ENCODE data around the gene GANC. TPM values are rescaled to one million over a fixed set of nuclear protein-coding genes. Genes with fewer than 3 reads are reported as not detected.

Gene GANC
- polyA plus RNA-seq, 2 donors, result 11.9 to 14.1 TPM

DNA sequence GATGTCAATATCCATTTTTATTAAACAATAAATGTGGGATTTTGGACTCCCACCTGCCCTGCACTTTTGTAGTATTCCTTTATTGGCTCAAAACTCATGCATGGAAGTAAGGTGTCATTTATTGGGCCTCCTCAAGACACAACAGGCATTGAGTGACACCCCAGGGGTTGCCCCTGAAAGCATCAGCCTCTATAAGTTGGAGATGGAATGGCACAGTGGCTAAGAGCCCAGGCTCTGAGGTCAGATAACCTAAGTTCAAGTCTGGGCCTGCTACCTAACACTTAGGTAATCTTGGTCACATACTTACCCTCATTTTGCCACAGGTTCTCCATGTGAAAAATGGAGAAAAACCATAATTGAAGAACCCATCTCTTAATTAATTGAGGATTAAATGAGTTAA is 90.9 kb downstream of the GANC start:
- no peak overlapping the region for H3K4me3 ChIP-seq (ENCODE audit: low read depth in 1 of 2, low read length in 2 of 2)
- no peaks in the 10 kb centered on the region for H3K27me3 ChIP-seq (ENCODE audit: control insufficient read depth in 1 of 2, insufficient read depth in 2 of 2, low read length in 2 of 2)
- no peaks in the 10 kb centered on the region for H3K36me3 ChIP-seq (ENCODE audit: control insufficient read depth in 2 of 2, insufficient read depth in 2 of 2, low read length in 1 of 2)
- no peaks in the 10 kb centered on the region for H3K9me3 ChIP-seq (ENCODE audit: control insufficient read depth in 2 of 2, insufficient read depth in 1 of 2, low read depth in 1 of 2, low read length in 1 of 2)
- H3K4me1 ChIP-seq (ENCODE audit: control insufficient read depth in 2 of 2, insufficient read depth in 2 of 2, low read length in 1 of 2), result no peaks in the 10 kb centered on the region
- H3K27ac ChIP-seq (ENCODE audit: low read depth in 2 of 2, low read length in 1 of 2), result no peak overlapping the region

DNA sequence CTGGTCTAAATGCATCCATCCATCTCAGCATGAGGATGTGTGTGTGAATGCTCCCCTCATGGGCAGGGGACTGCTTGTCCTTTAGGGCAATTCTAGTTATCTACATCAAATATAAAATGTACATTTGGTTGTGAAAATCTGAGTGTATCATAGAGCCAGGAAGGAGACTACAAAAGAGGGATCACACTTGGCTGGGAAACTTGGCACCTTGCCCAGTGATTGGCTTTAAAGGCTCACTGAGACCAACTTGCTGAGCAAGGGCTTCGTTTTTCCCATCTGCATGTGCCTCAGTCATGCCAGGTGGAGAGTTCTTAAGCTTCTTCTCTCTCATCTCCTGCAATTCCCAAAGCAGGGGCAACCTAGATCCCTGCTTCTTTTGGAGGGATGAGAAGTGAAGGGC is 91.5 kb downstream of the GANC start:
- no peaks in the 10 kb centered on the region for H3K36me3 ChIP-seq (ENCODE audit: control insufficient read depth in 2 of 2, insufficient read depth in 2 of 2, low read length in 1 of 2)
- 28 to 40% methylated on average over 1 of the region's 1 CpG for WGBS, 2 donors
- no peaks in the 10 kb centered on the region for H3K27me3 ChIP-seq (ENCODE audit: control insufficient read depth in 1 of 2, insufficient read depth in 2 of 2, low read length in 2 of 2)
- H3K27ac ChIP-seq (ENCODE audit: low read depth in 2 of 2, low read length in 1 of 2), result no peak overlapping the region
- H3K4me1 ChIP-seq (ENCODE audit: control insufficient read depth in 2 of 2, insufficient read depth in 2 of 2, low read length in 1 of 2), result no peaks in the 10 kb centered on the region
- H3K9me3 ChIP-seq (ENCODE audit: control insufficient read depth in 2 of 2, insufficient read depth in 1 of 2, low read depth in 1 of 2, low read length in 1 of 2), result no peaks in the 10 kb centered on the region
- H3K4me3 ChIP-seq (ENCODE audit: low read depth in 1 of 2, low read length in 2 of 2), result no peak overlapping the region

- no peak overlapping the region for H3K27ac ChIP-seq (ENCODE audit: low read depth in 2 of 2, low read length in 1 of 2)
- no peaks in the 10 kb centered on the region for H3K4me1 ChIP-seq (ENCODE audit: control insufficient read depth in 2 of 2, insufficient read depth in 2 of 2, low read length in 1 of 2)
- H3K27me3 ChIP-seq (ENCODE audit: control insufficient read depth in 1 of 2, insufficient read depth in 2 of 2, low read length in 2 of 2), result no peaks in the 10 kb centered on the region
- no peak overlapping the region for H3K4me3 ChIP-seq (ENCODE audit: low read depth in 1 of 2, low read length in 2 of 2)
- no peaks in the 10 kb centered on the region for H3K36me3 ChIP-seq (ENCODE audit: control insufficient read depth in 2 of 2, insufficient read depth in 2 of 2, low read length in 1 of 2)
- 89 to 93% methylated on average over 5 of the region's 5 CpGs for WGBS, 2 donors
- no peaks in the 10 kb centered on the region for H3K9me3 ChIP-seq (ENCODE audit: control insufficient read depth in 2 of 2, insufficient read depth in 1 of 2, low read depth in 1 of 2, low read length in 1 of 2)
Observed at GRCh38 chr15:42365921-42366550, 93.0 kb downstream of the GANC start.

DNA sequence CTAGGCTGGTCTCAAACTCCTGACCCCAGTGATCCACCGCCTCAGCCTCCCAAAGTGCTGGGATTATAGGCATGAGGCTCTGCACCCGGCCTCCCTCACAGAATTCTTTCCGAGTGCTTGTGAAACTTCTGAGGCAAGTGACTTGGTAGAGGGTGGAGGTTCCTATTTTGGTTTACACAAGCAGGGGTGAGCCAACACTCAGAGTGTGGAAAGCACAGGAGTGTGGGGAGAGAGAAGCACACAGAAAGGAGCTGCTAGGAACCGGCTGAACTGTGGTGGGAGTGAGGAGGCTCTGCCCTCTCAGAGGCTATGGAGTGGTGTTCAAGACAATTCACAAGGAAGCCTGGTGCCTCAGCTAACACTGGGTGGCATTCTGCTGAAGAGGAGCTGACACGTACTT is 94.0 kb downstream of the GANC start:
- H3K27me3 ChIP-seq (ENCODE audit: control insufficient read depth in 1 of 2, insufficient read depth in 2 of 2, low read length in 2 of 2), result no peaks in the 10 kb centered on the region
- WGBS, 2 donors, result 68 to 87% methylated on average over 5 of the region's 5 CpGs
- no peak overlapping the region for H3K4me3 ChIP-seq (ENCODE audit: low read depth in 1 of 2, low read length in 2 of 2)
- no peaks in the 10 kb centered on the region for H3K9me3 ChIP-seq (ENCODE audit: control insufficient read depth in 2 of 2, insufficient read depth in 1 of 2, low read depth in 1 of 2, low read length in 1 of 2)
- H3K27ac ChIP-seq (ENCODE audit: low read depth in 2 of 2, low read length in 1 of 2), result no peak overlapping the region
- H3K4me1 ChIP-seq (ENCODE audit: control insufficient read depth in 2 of 2, insufficient read depth in 2 of 2, low read length in 1 of 2), result no peaks in the 10 kb centered on the region
- H3K36me3 ChIP-seq (ENCODE audit: control insufficient read depth in 2 of 2, insufficient read depth in 2 of 2, low read length in 1 of 2), result no peaks in the 10 kb centered on the region

GRCh38 chr15:42368096-42368495 is 95.1 kb downstream of the GANC start:
- Histone ChIP-seq H3K27me3 (ENCODE audit: control insufficient read depth in 1 of 2, insufficient read depth in 2 of 2, low read length in 2 of 2) (no peaks in the 10 kb centered on the region), H3K4me1 (ENCODE audit: control insufficient read depth in 2 of 2, insufficient read depth in 2 of 2, low read length in 1 of 2) (no peaks in the 10 kb centered on the region), H3K27ac (ENCODE audit: low read depth in 2 of 2, low read length in 1 of 2) (no peak overlapping the region), H3K4me3 (ENCODE audit: low read depth in 1 of 2, low read length in 2 of 2) (no peak overlapping the region), H3K36me3 (ENCODE audit: control insufficient read depth in 2 of 2, insufficient read depth in 2 of 2, low read length in 1 of 2) (no peaks in the 10 kb centered on the region), H3K9me3 (ENCODE audit: control insufficient read depth in 2 of 2, insufficient read depth in 1 of 2, low read depth in 1 of 2, low read length in 1 of 2) (no peaks in the 10 kb centered on the region)
- WGBS, 2 donors, result 88 to 90% methylated on average over 3 of the region's 3 CpGs

- 70 to 77% methylated on average over 2 of the region's 2 CpGs for WGBS, 2 donors
- H3K27me3 ChIP-seq (ENCODE audit: control insufficient read depth in 1 of 2, insufficient read depth in 2 of 2, low read length in 2 of 2), result no peaks in the 10 kb centered on the region
- H3K27ac ChIP-seq (ENCODE audit: low read depth in 2 of 2, low read length in 1 of 2), result no peak overlapping the region
- H3K36me3 ChIP-seq (ENCODE audit: control insufficient read depth in 2 of 2, insufficient read depth in 2 of 2, low read length in 1 of 2), result no peaks in the 10 kb centered on the region
- no peak overlapping the region for H3K4me3 ChIP-seq (ENCODE audit: low read depth in 1 of 2, low read length in 2 of 2)
- no peaks in the 10 kb centered on the region for H3K4me1 ChIP-seq (ENCODE audit: control insufficient read depth in 2 of 2, insufficient read depth in 2 of 2, low read length in 1 of 2)
- no peaks in the 10 kb centered on the region for H3K9me3 ChIP-seq (ENCODE audit: control insufficient read depth in 2 of 2, insufficient read depth in 1 of 2, low read depth in 1 of 2, low read length in 1 of 2)
Observed at GRCh38 chr15:42371096-42371495, 98.1 kb downstream of the GANC start.

DNA sequence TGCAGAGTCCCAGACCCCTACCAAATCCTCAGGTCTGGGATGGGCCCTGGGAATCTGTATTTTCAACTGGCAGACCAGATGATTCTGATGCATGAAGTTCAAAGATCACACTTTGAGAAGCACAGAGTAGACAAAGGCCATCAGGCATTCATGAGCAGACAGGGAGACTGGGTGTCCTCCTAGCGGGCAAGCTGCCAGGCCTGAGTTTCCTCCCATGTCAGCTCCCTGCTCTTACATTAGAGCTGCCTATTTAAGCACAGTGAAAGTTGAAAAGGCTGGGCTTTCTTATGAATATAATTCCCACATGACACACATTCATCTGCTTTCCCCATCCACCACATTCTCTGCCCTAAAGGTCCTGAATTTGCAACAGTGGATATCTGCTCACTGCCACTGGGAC is 100.3 kb downstream of the GANC start:
- H3K27me3 ChIP-seq (ENCODE audit: control insufficient read depth in 1 of 2, insufficient read depth in 2 of 2, low read length in 2 of 2), result no peaks in the 10 kb centered on the region
- H3K4me1 ChIP-seq (ENCODE audit: control insufficient read depth in 2 of 2, insufficient read depth in 2 of 2, low read length in 1 of 2), result no peaks in the 10 kb centered on the region
- no peaks in the 10 kb centered on the region for H3K36me3 ChIP-seq (ENCODE audit: control insufficient read depth in 2 of 2, insufficient read depth in 2 of 2, low read length in 1 of 2)
- no peak overlapping the region for H3K4me3 ChIP-seq (ENCODE audit: low read depth in 1 of 2, low read length in 2 of 2)
- no peak overlapping the region for H3K27ac ChIP-seq (ENCODE audit: low read depth in 2 of 2, low read length in 1 of 2)
- H3K9me3 ChIP-seq (ENCODE audit: control insufficient read depth in 2 of 2, insufficient read depth in 1 of 2, low read depth in 1 of 2, low read length in 1 of 2), result no peaks in the 10 kb centered on the region
- WGBS, 2 donors, result 85 to 88% methylated on average over 1 of the region's 1 CpG

DNA sequence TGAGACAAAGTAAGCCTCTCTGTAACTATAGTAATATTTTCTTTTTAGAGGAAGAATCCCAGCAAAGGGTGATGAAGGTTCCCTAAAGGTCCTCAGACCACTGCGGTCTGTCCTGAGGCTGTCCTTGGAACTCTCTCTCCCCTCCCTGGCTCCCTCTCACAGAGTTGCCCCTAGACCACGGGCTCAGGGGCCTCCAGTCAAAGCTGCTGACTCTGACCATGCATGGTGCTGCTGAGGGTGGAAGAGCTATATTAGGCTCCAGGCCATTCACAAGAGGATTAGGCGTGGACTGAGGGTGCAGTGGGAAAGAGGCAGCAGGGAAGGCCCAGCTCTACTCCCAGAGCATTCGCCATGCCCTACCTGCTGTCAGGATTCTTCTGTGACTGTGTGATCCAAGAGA is 100.9 kb downstream of the GANC start:
- WGBS, 2 donors, result 94% methylated on average over 4 of the region's 4 CpGs
- no peaks in the 10 kb centered on the region for H3K4me1 ChIP-seq (ENCODE audit: control insufficient read depth in 2 of 2, insufficient read depth in 2 of 2, low read length in 1 of 2)

GRCh38 chr15:42374810-42375209 is 101.8 kb downstream of the GANC start:
- Histone ChIP-seq H3K4me1 (ENCODE audit: control insufficient read depth in 2 of 2, insufficient read depth in 2 of 2, low read length in 1 of 2) (no peaks in the 10 kb centered on the region), H3K9me3 (ENCODE audit: control insufficient read depth in 2 of 2, insufficient read depth in 1 of 2, low read depth in 1 of 2, low read length in 1 of 2) (no peaks in the 10 kb centered on the region), H3K4me3 (ENCODE audit: low read depth in 1 of 2, low read length in 2 of 2) (no peak overlapping the region), H3K27ac (ENCODE audit: low read depth in 2 of 2, low read length in 1 of 2) (no peak overlapping the region), H3K27me3 (ENCODE audit: control insufficient read depth in 1 of 2, insufficient read depth in 2 of 2, low read length in 2 of 2) (no peaks in the 10 kb centered on the region), H3K36me3 (ENCODE audit: control insufficient read depth in 2 of 2, insufficient read depth in 2 of 2, low read length in 1 of 2) (no peaks in the 10 kb centered on the region)
- WGBS, 2 donors, result 90 to 96% methylated on average over 1 of the region's 1 CpG

More for the DNA sequence above, 100.9 kb downstream of the GANC start:
- no peak overlapping the region for H3K4me3 ChIP-seq (ENCODE audit: low read depth in 1 of 2, low read length in 2 of 2)
- no peak overlapping the region for H3K27ac ChIP-seq (ENCODE audit: low read depth in 2 of 2, low read length in 1 of 2)
- H3K36me3 ChIP-seq (ENCODE audit: control insufficient read depth in 2 of 2, insufficient read depth in 2 of 2, low read length in 1 of 2), result no peaks in the 10 kb centered on the region
- no peaks in the 10 kb centered on the region for H3K27me3 ChIP-seq (ENCODE audit: control insufficient read depth in 1 of 2, insufficient read depth in 2 of 2, low read length in 2 of 2)
- H3K9me3 ChIP-seq (ENCODE audit: control insufficient read depth in 2 of 2, insufficient read depth in 1 of 2, low read depth in 1 of 2, low read length in 1 of 2), result no peaks in the 10 kb centered on the region

DNA sequence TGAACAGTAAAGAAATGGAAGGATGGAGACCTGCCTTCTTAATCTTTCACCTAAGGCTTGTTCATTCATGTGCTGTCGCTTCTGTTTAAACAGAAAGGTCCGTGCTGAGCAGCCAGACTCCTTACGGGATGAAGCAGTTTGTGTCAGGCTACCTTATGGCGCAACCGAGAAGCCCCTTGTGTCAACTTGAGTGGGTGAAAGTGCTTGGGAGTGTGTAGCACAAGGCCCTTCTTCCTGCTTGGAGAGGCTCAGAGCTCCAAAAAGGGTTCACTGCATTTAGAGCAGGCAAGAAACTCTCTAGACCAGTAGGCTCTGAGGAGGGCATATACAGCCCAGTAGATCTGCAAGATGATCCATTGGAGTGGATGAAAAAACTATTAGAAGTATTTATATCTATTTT is 102.3 kb downstream of the GANC start:
- no peak overlapping the region for H3K27ac ChIP-seq (ENCODE audit: low read depth in 2 of 2, low read length in 1 of 2)
- no peak overlapping the region for H3K4me3 ChIP-seq (ENCODE audit: low read depth in 1 of 2, low read length in 2 of 2)
- H3K9me3 ChIP-seq (ENCODE audit: control insufficient read depth in 2 of 2, insufficient read depth in 1 of 2, low read depth in 1 of 2, low read length in 1 of 2), result no peaks in the 10 kb centered on the region
- no peaks in the 10 kb centered on the region for H3K27me3 ChIP-seq (ENCODE audit: control insufficient read depth in 1 of 2, insufficient read depth in 2 of 2, low read length in 2 of 2)
- WGBS, 2 donors, result 95% methylated on average over 5 of the region's 5 CpGs
- H3K36me3 ChIP-seq (ENCODE audit: control insufficient read depth in 2 of 2, insufficient read depth in 2 of 2, low read length in 1 of 2), result no peaks in the 10 kb centered on the region
- H3K4me1 ChIP-seq (ENCODE audit: control insufficient read depth in 2 of 2, insufficient read depth in 2 of 2, low read length in 1 of 2), result no peaks in the 10 kb centered on the region

Measured in esophagus (tissue), 2 donors.